IPS-NIHi11 (cell line): Measurements from ENCODE around the gene CGB2.
"Not testable (repeated sequence)": the region's sequence is repeated elsewhere in the genome, so short reads cannot be mapped to it uniquely, and the experiment has no call there.

Experiments used
- DNase-seq: peaks from one replicate; pipeline ENCODE4 v3.0.0; 2012; ENCODE audit warnings: mixed read lengths, low spot score

CGB2 gene

DNA sequence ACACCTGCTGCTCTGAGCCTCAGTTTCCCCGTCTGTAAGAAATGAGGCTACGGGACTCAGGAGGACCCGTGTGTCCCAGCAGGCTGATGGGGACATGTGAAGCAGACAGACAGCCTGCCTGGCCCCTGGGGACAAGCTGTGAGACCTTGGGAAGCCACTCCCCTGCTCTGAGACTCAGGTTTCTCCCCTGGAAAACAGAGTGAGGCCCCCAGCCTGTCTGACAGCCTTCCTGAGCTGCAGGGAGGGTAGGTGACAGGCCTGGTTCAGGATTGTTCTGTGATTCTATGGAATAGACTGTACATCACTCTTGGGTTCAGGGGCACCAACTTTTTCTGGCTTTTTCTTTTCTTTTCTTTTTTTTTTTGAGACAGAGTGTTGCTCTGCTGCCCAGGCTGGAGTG, 35.9 kb downstream of the CGB2 start:
- DNase-seq: no peak

GRCh38 chr19:49069026-49069425, 37.3 kb downstream of the CGB2 start:
- no peak for DNase-seq

- DNase-seq: no peak
Measured at GRCh38 chr19:49070416-49070815, 38.7 kb downstream of the CGB2 start.

- DNase-seq: peak; percentile 92
Measured at GRCh38 chr19:49071860-49072547, 40.3 kb downstream of the CGB2 start.

- peak; percentile 37 for DNase-seq
Measured at GRCh38 chr19:49073514-49074378, 42.1 kb downstream of the CGB2 start.

DNA sequence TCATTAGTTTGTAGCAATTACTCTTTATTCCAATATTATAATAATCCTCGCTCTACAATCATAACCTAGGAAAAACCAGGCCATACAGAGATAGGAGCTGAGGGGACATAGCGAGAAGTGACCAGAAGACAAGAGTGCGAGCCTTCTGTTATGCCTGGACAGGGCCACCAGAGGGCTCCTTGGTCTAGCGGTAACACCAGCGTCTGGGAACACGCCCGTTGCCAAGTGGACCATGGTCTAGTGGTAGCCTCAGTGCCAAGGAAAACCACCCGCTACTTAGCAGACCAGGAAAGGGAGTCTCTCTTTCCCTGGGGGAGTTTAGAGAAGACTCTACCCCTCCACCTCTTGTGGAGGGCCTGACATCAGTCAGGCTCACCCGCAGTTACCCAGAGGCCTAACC, 43.2 kb downstream of the CGB2 start:
- DNase-seq: not testable (repeated sequence)

DNA sequence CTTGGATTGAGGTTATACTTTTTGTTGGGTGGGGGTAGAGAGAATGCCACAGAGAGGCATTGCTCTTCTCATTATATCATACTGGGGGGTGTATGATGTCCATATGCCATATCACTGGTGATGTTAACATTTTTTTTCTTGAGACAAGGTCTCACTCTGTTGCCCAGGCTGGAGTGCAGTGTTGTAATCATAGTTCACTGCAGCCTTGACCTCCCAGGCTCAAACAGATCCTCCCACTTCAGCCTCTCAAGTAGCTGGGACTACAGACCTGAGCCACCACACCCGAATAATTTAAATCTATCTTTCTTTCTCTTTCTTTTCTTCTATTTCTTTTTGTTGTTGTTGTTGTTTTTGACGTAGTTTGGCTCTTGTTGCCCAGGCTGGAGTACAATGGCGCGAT, 48.7 kb downstream of the CGB2 start:
- DNase-seq: no peak

GRCh38 chr19:49081273-49081672, 49.6 kb downstream of the CGB2 start:
- no peak for DNase-seq
